Activated naive CD4-positive, alpha-beta T cell treated with Interleukin-2 at 50 U/mL for 16 hours (primary cell): ENCODE results near the gene LIME1.
A peak's percentile ranks its signal among the peaks of the same experiment; 100 is the strongest.

Source experiments
- DNase-seq: peaks from one replicate; pipeline ENCODE4 v3.0.0-alpha.2; 2020

LIME1 gene

GRCh38 chr20:63697357-63697867, 39.1 kb upstream of the LIME1 start:
- DNase-seq: no peak

GRCh38 chr20:63697868-63698545, 38.5 kb upstream of the LIME1 start:
- no peak for DNase-seq

GRCh38 chr20:63698739-63699465, 37.6 kb upstream of the LIME1 start:
- peak; percentile 69 for DNase-seq

- DNase-seq: no peak
These were observed 36.8 kb upstream of the LIME1 start for GRCh38 chr20:63699466-63700198.

GRCh38 chr20:63700199-63701050, 36.0 kb upstream of the LIME1 start:
- no peak for DNase-seq

GRCh38 chr20:63701051-63701328, 35.5 kb upstream of the LIME1 start:
- DNase-seq: no peak

- no peak for DNase-seq
These were observed 35.0 kb upstream of the LIME1 start for GRCh38 chr20:63701329-63702035.

- DNase-seq: no peak
These were observed 34.3 kb upstream of the LIME1 start for GRCh38 chr20:63702036-63702665.

- DNase-seq: no peak
These were observed 33.6 kb upstream of the LIME1 start for GRCh38 chr20:63702751-63703470.

- DNase-seq: no peak
These were observed 32.9 kb upstream of the LIME1 start for GRCh38 chr20:63703471-63703975.

- DNase-seq: no peak
These were observed 32.3 kb upstream of the LIME1 start for GRCh38 chr20:63703976-63704748.

- no peak for DNase-seq
These were observed 31.7 kb upstream of the LIME1 start for GRCh38 chr20:63704749-63705117.

GRCh38 chr20:63705232-63706026, 31.0 kb upstream of the LIME1 start:
- DNase-seq: no peak

- no peak for DNase-seq
These were observed 30.3 kb upstream of the LIME1 start for GRCh38 chr20:63706027-63706695.

- peak; percentile 67 for DNase-seq
These were observed 29.5 kb upstream of the LIME1 start for GRCh38 chr20:63706852-63707557.

GRCh38 chr20:63707558-63708300, 28.7 kb upstream of the LIME1 start, which contains the start of the genes ARFRP1 and ZGPAT:
TSS of gene ARFRP1 (minus strand) at chr20:63707976. CDS start at chr20:63707091, 885 bp downstream.
TSS of gene ZGPAT (plus strand) at chr20:63708039. CDS start at chr20:63708581, 542 bp downstream.
- DNase-seq: peak; percentile 89
